HepG2 (cell line): ENCODE data around the gene MUL1. TPM values are rescaled to one million over a fixed set of nuclear protein-coding genes. Genes with fewer than 3 reads are reported as not detected.

ENCODE experiments used
- ATAC-seq: fragments of 200-7000 bp; cut with Tn5 transposase; 3 replicates; pipeline ENCODE4 v1.9.1; 2020; ENCODE audit warnings: mild to moderate bottlenecking, moderate library complexity
- BruUV-seq: library from RNA; stranded (reverse); fragments of 400-500 nt; replicated peaks from 2 replicates; lab custom pipeline; 2021; lab: Mats Ljungman, UMichigan
- CTCF ChIA-PET: fragments of 300-600 bp; formaldehyde crosslinking; extraction: SDS; loops from one replicate; lab custom pipeline; 2021; ENCODE audit warnings: low total read pairs, inconsistent platforms, low intra/inter-chr PET ratio; lab: Yijun Ruan, JAX
- POLR2A ChIA-PET: fragments of 350-600 bp; sonication (Branson Sonifier 250); formaldehyde crosslinking; loops from one replicate; lab custom pipeline; 2020; ENCODE audit warnings: antibody characterized with exemption, inconsistent platforms; lab: Yijun Ruan, JAX
- DNase-seq: peaks from one replicate; pipeline ENCODE4 v3.0.0-alpha.2; 2015; ENCODE audit warnings: low spot score
- FAIRE-seq: peaks from 3 replicates; lab custom pipeline; 2011; peaks lifted over from hg19 to GRCh38; lab: Jason Lieb, UNC
- H2AFZ ChIP-seq: one replicate; pipeline ENCODE4 v1.6.1; 2011; ENCODE audit warnings: low read length, inconsistent platforms
- H3K27ac ChIP-seq: fragments of 300-600 bp; 3 replicates; pipeline ENCODE4 v1.8.0; 2011; ENCODE audit warnings: mixed run types, mild to moderate bottlenecking, mixed read lengths, low read length, inconsistent platforms; ENCODE audit not compliant: insufficient read depth; ENCODE audit errors: extremely low read length
- H3K27me3 ChIP-seq, 2 experiments: fragments of 200-600 bp in 1 of 2; 2 replicates in 1 of 2; 3 replicates in 1 of 2; pipeline versions ENCODE4 v1.6.0 to v1.8.0; 2011; ENCODE audit warnings: low read length in 2 of 2, mild to moderate bottlenecking in 2 of 2, moderate library complexity in 2 of 2, inconsistent platforms in 1 of 2; ENCODE audit not compliant: insufficient read depth in 2 of 2, control insufficient read depth in 1 of 2
- H3K36me3 ChIP-seq, 2 experiments: fragments of 200-600 bp in 1 of 2; replicated peaks in 1 of 2; 2 replicates in 1 of 2; 3 replicates in 1 of 2; pipeline versions ENCODE4 v1.5.1 to v1.8.0; 2011; ENCODE audit warnings: low read length in 2 of 2, inconsistent platforms in 1 of 2; ENCODE audit not compliant: insufficient read depth in 2 of 2, control insufficient read depth in 1 of 2
- H3K4me1 ChIP-seq: 2 replicates; pipeline ENCODE4 v1.5.1; 2012; ENCODE audit warnings: low read length, inconsistent platforms; ENCODE audit not compliant: insufficient read depth
- H3K4me2 ChIP-seq: 2 replicates; pipeline ENCODE4 v1.6.0; 2011; ENCODE audit warnings: low read depth, low read length, inconsistent platforms
- H3K4me3 ChIP-seq, 3 experiments: fragments of 200-600 bp in 1 of 3; sonication (generic), shearing (Covaris generic) in 1 of 3; replicated peaks in 1 of 3; 2 replicates each; pipeline ENCODE4 v1.5.1; 2011 to 2016; ENCODE audit warnings: low read length in 3 of 3, inconsistent platforms in 2 of 3, low read depth in 2 of 3, mild to moderate bottlenecking in 2 of 3, control low read depth in 1 of 3, mixed read lengths in 1 of 3; ENCODE audit not compliant: insufficient read depth in 1 of 3
- H3K79me2 ChIP-seq: one replicate; pipeline ENCODE4 v1.6.1; 2011; ENCODE audit warnings: low read length, inconsistent platforms; ENCODE audit not compliant: insufficient read depth
- H3K9ac ChIP-seq: 2 replicates; pipeline ENCODE4 v1.6.0; 2011; ENCODE audit warnings: mild to moderate bottlenecking, low read depth, low read length, inconsistent platforms; ENCODE audit not compliant: insufficient read depth
- H3K9me3 ChIP-seq: 2 replicates; pipeline ENCODE4 v1.5.1; 2012; ENCODE audit warnings: mild to moderate bottlenecking, low read length
- H4K20me1 ChIP-seq: 2 replicates; pipeline ENCODE4 v1.6.0; 2011; ENCODE audit warnings: inconsistent platforms, mild to moderate bottlenecking, low read length, moderate library complexity; ENCODE audit not compliant: insufficient read depth
- FOSL1 ChIP-seq: sonication (generic); formaldehyde crosslinking; IDR thresholded peaks from 2 replicates; pipeline ENCODE4 v1.9.0; 2021; ENCODE audit warnings: missing genetic modification reagents, borderline replicate concordance
- HIVEP1 ChIP-seq: sonication (generic); formaldehyde crosslinking; IDR thresholded peaks from 2 replicates; pipeline ENCODE4 v1.4.0; 2020; ENCODE audit warnings: mild to moderate bottlenecking, missing genetic modification reagents
- HMGXB3 ChIP-seq: sonication (generic); formaldehyde crosslinking; IDR thresholded peaks from 2 replicates; pipeline ENCODE4 v1.4.0; 2020; ENCODE audit warnings: missing genetic modification reagents, borderline replicate concordance
- ISX ChIP-seq: sonication (generic); formaldehyde crosslinking; conservative IDR thresholded peaks from 2 replicates; pipeline ENCODE4 v1.5.0; 2020; ENCODE audit warnings: missing genetic modification reagents
- MBD4 ChIP-seq: IDR thresholded peaks from 2 replicates; pipeline ENCODE4 v1.6.1; 2012; ENCODE audit warnings: low read length, inconsistent platforms, borderline replicate concordance
- MED1 ChIP-seq: sonication (generic); formaldehyde crosslinking; IDR thresholded peaks from 2 replicates; pipeline ENCODE4 v1.4.0; 2020; ENCODE audit warnings: missing genetic modification reagents
- MEIS2 ChIP-seq: sonication (generic); formaldehyde crosslinking; IDR thresholded peaks from 2 replicates; pipeline ENCODE4 v1.9.0; 2021; ENCODE audit warnings: mild to moderate bottlenecking, missing genetic modification reagents
- PRDM15 ChIP-seq: sonication (generic); formaldehyde crosslinking; IDR thresholded peaks from 2 replicates; pipeline ENCODE4 v1.4.0; 2020; ENCODE audit warnings: missing genetic modification reagents
- TCF7L2 ChIP-seq: IDR thresholded peaks from 2 replicates; pipeline ENCODE4 v1.6.1; 2011; ENCODE audit warnings: mild to moderate bottlenecking, low read depth, low read length, moderate library complexity
- THRA ChIP-seq: sonication (generic); formaldehyde crosslinking; IDR thresholded peaks from 2 replicates; pipeline ENCODE4 v1.4.0; 2020; ENCODE audit warnings: missing genetic modification reagents, borderline replicate concordance
- ZNF34 ChIP-seq: sonication (generic); formaldehyde crosslinking; IDR thresholded peaks from 2 replicates; pipeline ENCODE4 v1.4.0; 2020; ENCODE audit warnings: mild to moderate bottlenecking, missing genetic modification reagents, borderline replicate concordance
- ZNF431 ChIP-seq: sonication (generic); formaldehyde crosslinking; IDR thresholded peaks from 2 replicates; pipeline ENCODE4 v1.9.0; 2022; ENCODE audit warnings: missing genetic modification reagents, low read depth, mild to moderate bottlenecking, borderline replicate concordance
- ZNF530 ChIP-seq: sonication (generic); formaldehyde crosslinking; IDR thresholded peaks from 2 replicates; pipeline ENCODE4 v1.5.0; 2020; ENCODE audit warnings: low read depth, mild to moderate bottlenecking, missing genetic modification reagents
- ZNF841 ChIP-seq: sonication (generic); formaldehyde crosslinking; IDR thresholded peaks from 2 replicates; pipeline ENCODE4 v1.8.1; 2023; ENCODE audit warnings: missing genetic modification reagents, borderline replicate concordance
- WGBS: methylation state at CpG from one replicate; pipeline ENCODE4 v1.1.6; 2017; ENCODE audit warnings: low lambda C conversion rate; 5-methylcytosine and 5-hydroxymethylcytosine counted together
- in situ Hi-C: cut with HindIII; loops from 2 replicates; pipeline ENCODE4 v1.10.0; 2017; ENCODE audit warnings: low pct_unique_long_range_greater_than_20kb; ENCODE audit not compliant: extremely low pct_ligation_motif_present
- intact Hi-C: fragments of 100-400 bp; cut with micrococcal nuclease; formaldehyde crosslinking; loops from one replicate; pipeline ENCODE4 v1.10.0; 2022; ENCODE audit not compliant: unreplicated experiment
- polyA plus RNA-seq, 8 experiments: library from polyadenylated mRNA; depleted of rRNA in 3 of 8; stranded (reverse) in 7 of 8; unstranded in 1 of 8; fragments of >200 nt; fragmentation: Illumina TruSeq in 4 of 8; extraction: Trizol in 4 of 8; gene quantifications; 2 replicates each; pipeline versions ENCODE4 v1.2.1 to v1.2.3, GENCODE V29; 2011 to 2016; ENCODE audit warnings: low read depth in 4 of 8, missing spikeins in 1 of 8, mixed read lengths in 1 of 8; ENCODE audit not compliant: insufficient read depth in 1 of 8
- total RNA-seq, 5 experiments: library from RNA; depleted of rRNA; stranded (reverse); fragments of >200 nt; fragmentation: Illumina TruSeq; extraction: Trizol; gene quantifications; 2 replicates each; pipeline ENCODE4 v1.2.3, GENCODE V29; 2016; ENCODE audit warnings: low read depth in 1 of 5

The MUL1 gene
- total and polyA plus RNA-seq, 2 of the 13 experiments (the other 11 are each of a cell fraction or from before 2014, with no cell fraction given) = 21.5 to 26.5 TPM

GRCh38 chr1:20534659-20535417 lies 26.9 kb upstream of the MUL1 start (continued):
- TF ChIP-seq MEIS2 (CRISPR knock-in tag) = no peak
- no peak for TF ChIP-seq THRA (CRISPR knock-in tag)
- TF ChIP-seq ZNF34 (CRISPR knock-in tag) = no peak
- TF ChIP-seq HIVEP1 = no peak
- no peak for TF ChIP-seq MED1 (CRISPR knock-in tag)
- no peak for TF ChIP-seq MBD4

- H3K36me3 ChIP-seq = no peaks in the 10 kb centered on the region
- no peak overlapping the region for H3K9ac ChIP-seq
- ATAC-seq (no peak), FAIRE-seq (no peak), DNase-seq (no peak)
- H3K4me3 ChIP-seq = no peak overlapping the region
- peaks cover 9% of the 10 kb centered on the region for H3K4me1 ChIP-seq
- intact Hi-C loops (no loop called here), in situ Hi-C loops (loop anchor here (5.0 kb wide), 1 partner anchor 104 kb away; no protein-coding TSS in a partner anchor)
- H2AFZ ChIP-seq = no peak overlapping the region
- no TSS peak for BruUV-seq
- WGBS = 33% methylated on average over 4 of the region's 4 CpGs
- no peak overlapping the region for H3K4me2 ChIP-seq
- POLR2A ChIA-PET = no interaction called here
- H3K79me2 ChIP-seq = no peaks in the 10 kb centered on the region
- no peak overlapping the region for H3K27ac ChIP-seq
- H3K27me3 ChIP-seq = peaks cover 3 to 45% of the 10 kb centered on the region in 2 experiments; a peak in 4 of 5 replicates
- no peaks in the 10 kb centered on the region for H3K9me3 ChIP-seq
- no peaks in the 10 kb centered on the region for H4K20me1 ChIP-seq
- CTCF ChIA-PET = no interaction called here
- no peak for TF ChIP-seq PRDM15 (CRISPR knock-in tag)
- TF ChIP-seq HMGXB3 (CRISPR knock-in tag) = no peak
- no peak for TF ChIP-seq ZNF530
- TF ChIP-seq TCF7L2 = no peak
- TF ChIP-seq ZNF841 = no peak
- no peak for TF ChIP-seq ZNF431 (CRISPR knock-in tag)
- no peak for TF ChIP-seq FOSL1 (CRISPR knock-in tag)
- no peak for TF ChIP-seq ISX (CRISPR knock-in tag)
These were observed 25.7 kb upstream of the MUL1 start for GRCh38 chr1:20533635-20534034.
